Parathyroid adenoma (tissue), 2 donors: ENCODE measurements around the gene PACRGL.

Experiments used
- H2AFZ ChIP-seq: fragments of 300-600 bp; sonication (generic); one replicate; pipeline ENCODE4 v1.7.0; 2017; ENCODE audit warnings: antibody characterized with exemption, mild to moderate bottlenecking
- H3K27ac ChIP-seq: fragments of 300-600 bp; sonication (generic); one replicate; pipeline ENCODE4 v1.7.0; 2017
- H3K27me3 ChIP-seq: fragments of 300-600 bp; sonication (generic); one replicate; pipeline ENCODE4 v1.7.0; 2017; ENCODE audit warnings: low read length; ENCODE audit not compliant: control insufficient read depth, insufficient read depth
- H3K36me3 ChIP-seq: fragments of 300-600 bp; sonication (generic); one replicate; pipeline ENCODE4 v1.7.0; 2017; ENCODE audit warnings: low read length; ENCODE audit not compliant: control insufficient read depth, insufficient read depth
- H3K4me1 ChIP-seq: fragments of 300-600 bp; sonication (generic); one replicate; pipeline ENCODE4 v1.7.0; 2017; ENCODE audit warnings: control low read depth
- H3K4me2 ChIP-seq: fragments of 300-600 bp; sonication (generic); one replicate; pipeline ENCODE4 v1.7.0; 2017; ENCODE audit warnings: low read length
- H3K4me3 ChIP-seq: fragments of 300-600 bp; sonication (generic); one replicate; pipeline ENCODE4 v1.7.0; 2017; ENCODE audit warnings: low read depth, low read length
- H3K79me2 ChIP-seq: fragments of 300-600 bp; sonication (generic); one replicate; pipeline ENCODE4 v1.7.0; 2017; ENCODE audit warnings: control low read depth
- H3K9ac ChIP-seq: fragments of 300-600 bp; sonication (generic); one replicate; pipeline ENCODE4 v1.7.0; 2017; ENCODE audit warnings: mild to moderate bottlenecking
- H3K9me3 ChIP-seq: fragments of 300-600 bp; sonication (generic); one replicate; pipeline ENCODE4 v1.7.0; 2017; ENCODE audit warnings: low read length; ENCODE audit not compliant: control insufficient read depth
- TF ChIP-seq, protein P1 (sequence below): fragments of 300-600 bp; sonication (generic); IDR thresholded peaks from one replicate; pipeline ENCODE4 v1.7.0; 2017; ENCODE audit warnings: antibody characterized with exemption, mild to moderate bottlenecking
- donor health status: primary hyperparathyroidism.

PACRGL gene

DNA sequence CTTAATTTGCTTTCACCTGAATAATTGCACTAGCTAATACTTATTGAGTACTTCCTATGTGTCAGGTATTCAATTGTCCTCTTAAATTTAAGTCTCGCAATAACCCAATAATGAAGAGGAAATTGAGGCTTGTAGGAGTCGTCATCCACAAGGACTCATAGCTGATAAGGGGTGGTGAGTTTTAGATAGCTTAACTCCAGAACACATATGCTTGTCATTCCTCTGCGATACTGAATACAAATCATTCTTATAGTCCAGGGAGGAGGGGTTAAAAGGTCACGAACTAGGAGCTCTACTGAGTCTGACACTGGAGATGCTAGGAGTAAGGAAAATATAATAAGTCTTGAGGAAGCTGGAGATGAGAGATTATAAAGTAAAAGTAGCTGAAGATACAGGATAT, 1.4 kb upstream of the PACRGL start:
- Histone ChIP-seq H3K4me2 (no peak overlapping the region), H3K36me3 (no peaks in the 10 kb centered on the region), H3K9me3 (no peaks in the 10 kb centered on the region), H3K79me2 (no peaks in the 10 kb centered on the region), H3K9ac (no peak overlapping the region), H3K4me1 (no peaks in the 10 kb centered on the region), H3K27ac (no peak overlapping the region), H3K4me3 (no peak overlapping the region), H2AFZ (no peak overlapping the region), H3K27me3 (no peaks in the 10 kb centered on the region)
- TF ChIP-seq, protein P1, sequence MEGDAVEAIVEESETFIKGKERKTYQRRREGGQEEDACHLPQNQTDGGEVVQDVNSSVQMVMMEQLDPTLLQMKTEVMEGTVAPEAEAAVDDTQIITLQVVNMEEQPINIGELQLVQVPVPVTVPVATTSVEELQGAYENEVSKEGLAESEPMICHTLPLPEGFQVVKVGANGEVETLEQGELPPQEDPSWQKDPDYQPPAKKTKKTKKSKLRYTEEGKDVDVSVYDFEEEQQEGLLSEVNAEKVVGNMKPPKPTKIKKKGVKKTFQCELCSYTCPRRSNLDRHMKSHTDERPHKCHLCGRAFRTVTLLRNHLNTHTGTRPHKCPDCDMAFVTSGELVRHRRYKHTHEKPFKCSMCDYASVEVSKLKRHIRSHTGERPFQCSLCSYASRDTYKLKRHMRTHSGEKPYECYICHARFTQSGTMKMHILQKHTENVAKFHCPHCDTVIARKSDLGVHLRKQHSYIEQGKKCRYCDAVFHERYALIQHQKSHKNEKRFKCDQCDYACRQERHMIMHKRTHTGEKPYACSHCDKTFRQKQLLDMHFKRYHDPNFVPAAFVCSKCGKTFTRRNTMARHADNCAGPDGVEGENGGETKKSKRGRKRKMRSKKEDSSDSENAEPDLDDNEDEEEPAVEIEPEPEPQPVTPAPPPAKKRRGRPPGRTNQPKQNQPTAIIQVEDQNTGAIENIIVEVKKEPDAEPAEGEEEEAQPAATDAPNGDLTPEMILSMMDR: no peak

DNA sequence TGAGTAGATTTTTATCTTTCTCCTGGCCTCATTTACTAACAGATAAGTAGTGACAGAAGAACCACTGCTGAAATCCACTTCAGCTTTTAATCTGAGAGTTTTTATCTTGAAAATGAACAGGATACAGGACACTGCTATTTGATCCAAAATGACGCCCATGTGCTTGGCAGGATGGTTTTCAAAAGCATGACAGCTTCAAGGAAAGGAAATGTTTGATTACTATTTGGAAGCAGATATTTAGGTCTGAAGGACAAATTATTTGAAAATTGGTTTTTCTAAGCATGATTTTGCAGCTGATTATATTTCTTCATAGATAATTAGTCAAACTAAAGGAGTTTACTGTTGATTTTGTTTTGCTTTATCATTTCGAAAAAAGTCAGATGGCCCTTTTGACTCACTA, 11.1 kb downstream of the PACRGL start:
- Histone ChIP-seq H2AFZ (no peak overlapping the region), H3K4me3 (no peak overlapping the region), H3K9me3 (no peaks in the 10 kb centered on the region), H3K4me2 (no peak overlapping the region), H3K4me1 (no peaks in the 10 kb centered on the region), H3K27me3 (no peaks in the 10 kb centered on the region), H3K27ac (no peak overlapping the region), H3K79me2 (no peaks in the 10 kb centered on the region), H3K9ac (no peak overlapping the region), H3K36me3 (no peaks in the 10 kb centered on the region)
- TF ChIP-seq, protein P1: no peak

DNA sequence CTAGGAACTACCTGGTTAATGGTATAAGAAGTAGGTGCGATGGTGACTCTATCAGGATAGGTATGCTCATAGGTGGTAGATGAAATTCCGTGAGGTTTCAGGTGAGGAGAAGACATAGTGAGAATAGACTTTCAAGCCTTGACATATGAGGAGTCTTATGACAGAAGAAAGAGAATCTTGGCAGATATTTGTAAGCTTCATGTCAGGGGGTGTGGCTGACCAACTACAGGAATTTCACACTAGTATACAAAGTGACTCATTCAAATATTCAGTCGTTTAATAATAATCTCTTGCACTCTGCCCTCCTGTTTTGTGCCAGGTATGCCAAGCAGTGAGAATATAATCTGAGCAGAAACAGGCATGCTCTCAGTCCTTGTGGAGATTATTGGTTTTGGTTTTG, 22.8 kb downstream of the PACRGL start:
- no peak overlapping the region for H3K4me2 ChIP-seq
- no peak overlapping the region for H3K4me3 ChIP-seq
- peaks cover 2% of the 10 kb centered on the region for H3K36me3 ChIP-seq

DNA sequence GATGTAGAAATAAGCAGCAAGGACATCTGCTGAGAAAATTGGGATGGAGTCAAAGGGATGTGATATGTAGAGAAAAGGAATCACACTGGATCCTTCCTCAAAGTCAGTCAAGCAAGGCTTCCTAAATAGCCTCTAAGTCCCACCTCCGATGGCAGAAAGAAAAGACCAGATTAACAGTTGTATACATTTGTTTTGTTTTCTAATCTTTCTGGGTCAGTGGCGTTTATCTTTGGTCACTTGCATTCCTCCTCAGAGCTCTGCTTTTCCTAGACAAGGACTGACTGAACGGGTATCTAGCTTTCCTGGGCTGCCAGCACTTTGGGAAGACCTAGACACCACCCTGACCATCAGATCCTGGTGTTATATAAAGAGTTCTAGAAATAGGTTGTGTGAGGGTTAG, 23.2 kb downstream of the PACRGL start:
- peaks cover 2% of the 10 kb centered on the region for H3K36me3 ChIP-seq
- H3K4me3 ChIP-seq: no peak overlapping the region
- no peak overlapping the region for H3K9ac ChIP-seq
- H3K4me2 ChIP-seq: no peak overlapping the region
- no peaks in the 10 kb centered on the region for H3K27me3 ChIP-seq
- H3K79me2 ChIP-seq: no peaks in the 10 kb centered on the region
- H3K9me3 ChIP-seq: no peaks in the 10 kb centered on the region
- no peak overlapping the region for H2AFZ ChIP-seq
- TF ChIP-seq, protein P1: no peak
- H3K4me1 ChIP-seq: no peaks in the 10 kb centered on the region
- H3K27ac ChIP-seq: no peak overlapping the region

More for the DNA sequence above, 22.8 kb downstream of the PACRGL start:
- Histone ChIP-seq H3K9ac (no peak overlapping the region), H3K4me1 (no peaks in the 10 kb centered on the region), H3K27me3 (no peaks in the 10 kb centered on the region), H2AFZ (no peak overlapping the region), H3K27ac (no peak overlapping the region), H3K9me3 (no peaks in the 10 kb centered on the region), H3K79me2 (no peaks in the 10 kb centered on the region)
- TF ChIP-seq, protein P1: no peak

DNA sequence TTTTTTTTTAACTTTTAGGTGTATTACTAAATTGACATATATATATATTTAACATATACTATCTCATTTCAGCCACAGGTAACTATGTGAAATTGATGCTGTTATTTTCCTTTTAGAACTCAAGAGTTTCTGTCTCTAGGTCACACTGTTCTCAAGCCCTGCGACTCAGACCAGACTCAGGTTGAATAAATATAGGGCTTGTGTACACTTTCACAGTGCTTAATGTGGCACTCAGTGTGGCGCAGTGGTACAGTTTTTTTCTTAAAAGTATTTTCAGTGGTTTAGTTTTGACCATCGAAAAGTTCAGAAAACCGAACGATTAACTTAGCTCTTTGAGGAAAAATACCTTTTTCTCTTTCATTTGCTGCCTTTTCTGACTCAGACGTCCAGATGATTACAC, 24.7 kb downstream of the PACRGL start:
- no peak overlapping the region for H3K4me2 ChIP-seq
- no peaks in the 10 kb centered on the region for H3K4me1 ChIP-seq
- H3K9me3 ChIP-seq: no peaks in the 10 kb centered on the region
- no peak overlapping the region for H2AFZ ChIP-seq
- TF ChIP-seq, protein P1: no peak
- H3K4me3 ChIP-seq: no peak overlapping the region
- peaks cover 2% of the 10 kb centered on the region for H3K36me3 ChIP-seq
- H3K27me3 ChIP-seq: no peaks in the 10 kb centered on the region
- no peak overlapping the region for H3K9ac ChIP-seq
- H3K79me2 ChIP-seq: no peaks in the 10 kb centered on the region
- H3K27ac ChIP-seq: no peak overlapping the region
